ENCODE results near the gene GABPB1.
"Not testable (repeated sequence)": the region's sequence is repeated elsewhere in the genome, so short reads cannot be mapped to it uniquely, and the experiment has no call there.

GABPB1 gene

DNA sequence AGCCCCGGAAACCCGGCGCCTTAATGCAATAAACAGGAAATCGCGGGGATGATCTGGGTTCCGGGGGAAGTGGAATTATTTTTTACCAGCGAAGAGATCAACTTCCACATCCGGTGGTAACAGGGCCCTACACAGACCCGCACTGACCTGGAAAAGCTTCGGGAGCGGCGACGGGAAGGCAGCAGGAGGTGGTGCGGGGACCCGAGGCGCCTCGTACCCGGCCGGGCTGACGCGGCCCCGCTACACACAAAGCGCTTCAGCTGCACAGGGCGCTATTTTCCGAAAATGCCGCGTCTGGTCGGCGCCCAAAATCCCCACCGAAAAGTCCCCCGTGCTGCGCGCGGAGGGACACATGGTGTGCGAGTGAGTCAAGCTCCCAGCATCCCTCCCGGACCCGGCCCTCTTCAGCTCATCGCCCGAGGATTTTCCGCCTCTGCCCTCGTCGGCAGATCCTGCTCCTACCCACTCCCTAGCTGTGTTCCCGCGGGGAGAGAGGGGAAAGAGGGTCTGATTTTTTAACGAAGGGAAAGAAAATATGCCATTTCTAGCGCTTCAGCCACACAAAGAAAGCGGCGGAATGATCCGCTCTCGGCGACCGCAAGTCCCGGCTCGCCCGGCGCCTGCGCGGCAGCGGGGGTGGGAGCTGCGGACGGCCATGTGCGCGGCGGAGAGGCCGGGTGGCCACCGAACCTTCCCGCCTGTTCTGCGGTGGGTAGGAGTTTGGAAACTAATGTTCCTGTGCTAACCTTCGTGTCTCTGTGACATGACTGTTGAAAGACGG lies at the start of gene GABPB1:
GABPB1 (minus strand) TSS at position 361 of the 781 bp plus-strand sequence. CDS start 45,400 bp downstream, outside the sequence.
- H3K36me3 ChIP-seq (ENCODE audit: insufficient read depth, low read length), result 0 out of 2 replicates have a peak, but pooled peaks cover 1% of the 10 kb centered on the region
- H4K20me1 ChIP-seq (ENCODE audit: insufficient read depth, low read length, poor library complexity, severe bottlenecking), result peaks cover 49% of the 10 kb centered on the region
- peaks cover 42% of the 10 kb centered on the region for H3K4me1 ChIP-seq (ENCODE audit: insufficient read depth, low read length, poor library complexity, severe bottlenecking)
- H3K4me2 ChIP-seq (ENCODE audit: low read depth, low read length, poor library complexity, severe bottlenecking), result peak within 1 kb of the TSS; percentile 96
- no peaks in the 10 kb centered on the region for H3K9me3 ChIP-seq (ENCODE audit: insufficient read depth, low read depth, low read length)
- H3F3A ChIP-seq (ENCODE audit: low read depth), result no peaks in the 10 kb centered on the region
- peaks cover 13% of the 10 kb centered on the region for H3K27me3 ChIP-seq (ENCODE audit: insufficient read depth, low read length, poor library complexity, severe bottlenecking)
- H3K4me3 ChIP-seq (ENCODE audit: low read length, poor library complexity, severe bottlenecking), result peak within 1 kb of the TSS; percentile 84
- H3K9me2 ChIP-seq (replicated peaks; ENCODE audit: low read depth, low read length), result no peaks in the 10 kb centered on the region
- peak within 1 kb of the TSS; percentile 94 for H3K9ac ChIP-seq (ENCODE audit: low read depth, low read length, poor library complexity, severe bottlenecking)
- no peak for TF ChIP-seq EZH2phosphoT487 (IDR thresholded peaks at IDR 0.05; ENCODE audit: borderline replicate concordance)
- TF ChIP-seq, protein P1, sequence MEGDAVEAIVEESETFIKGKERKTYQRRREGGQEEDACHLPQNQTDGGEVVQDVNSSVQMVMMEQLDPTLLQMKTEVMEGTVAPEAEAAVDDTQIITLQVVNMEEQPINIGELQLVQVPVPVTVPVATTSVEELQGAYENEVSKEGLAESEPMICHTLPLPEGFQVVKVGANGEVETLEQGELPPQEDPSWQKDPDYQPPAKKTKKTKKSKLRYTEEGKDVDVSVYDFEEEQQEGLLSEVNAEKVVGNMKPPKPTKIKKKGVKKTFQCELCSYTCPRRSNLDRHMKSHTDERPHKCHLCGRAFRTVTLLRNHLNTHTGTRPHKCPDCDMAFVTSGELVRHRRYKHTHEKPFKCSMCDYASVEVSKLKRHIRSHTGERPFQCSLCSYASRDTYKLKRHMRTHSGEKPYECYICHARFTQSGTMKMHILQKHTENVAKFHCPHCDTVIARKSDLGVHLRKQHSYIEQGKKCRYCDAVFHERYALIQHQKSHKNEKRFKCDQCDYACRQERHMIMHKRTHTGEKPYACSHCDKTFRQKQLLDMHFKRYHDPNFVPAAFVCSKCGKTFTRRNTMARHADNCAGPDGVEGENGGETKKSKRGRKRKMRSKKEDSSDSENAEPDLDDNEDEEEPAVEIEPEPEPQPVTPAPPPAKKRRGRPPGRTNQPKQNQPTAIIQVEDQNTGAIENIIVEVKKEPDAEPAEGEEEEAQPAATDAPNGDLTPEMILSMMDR (conservative IDR thresholded peaks at IDR 0.05; ENCODE audit: low read length), result no peak
- H3K79me2 ChIP-seq (ENCODE audit: insufficient read depth, low read length), result peaks cover 87% of the 10 kb centered on the region
- H2AFZ ChIP-seq (ENCODE audit: low read length), result peak within 1 kb of the TSS; percentile 92

- not testable (repeated sequence) for H3K79me2 ChIP-seq (ENCODE audit: insufficient read depth, low read length); H3K27me3 ChIP-seq (ENCODE audit: insufficient read depth, low read length, poor library complexity, severe bottlenecking); H4K20me1 ChIP-seq (ENCODE audit: insufficient read depth, low read length, poor library complexity, severe bottlenecking); H3K9me3 ChIP-seq (ENCODE audit: insufficient read depth, low read depth, low read length); H3K9ac ChIP-seq (ENCODE audit: low read depth, low read length, poor library complexity, severe bottlenecking); H3K36me3 ChIP-seq (ENCODE audit: insufficient read depth, low read length); H3K4me3 ChIP-seq (ENCODE audit: low read length, poor library complexity, severe bottlenecking); H3K4me1 ChIP-seq (ENCODE audit: insufficient read depth, low read length, poor library complexity, severe bottlenecking); H3F3A ChIP-seq (ENCODE audit: low read depth); H3K9me2 ChIP-seq (replicated peaks; ENCODE audit: low read depth, low read length); H3K4me2 ChIP-seq (ENCODE audit: low read depth, low read length, poor library complexity, severe bottlenecking)
- H2AFZ ChIP-seq (ENCODE audit: low read length), result peak overlapping the region; percentile 80
Measured at GRCh38 chr15:50391561-50391960, 36.6 kb upstream of the GABPB1 start.

GRCh38 chr15:50390554-50391264 lies 35.7 kb upstream of the GABPB1 start:
- Histone ChIP-seq H3F3A (ENCODE audit: low read depth) (no peaks in the 10 kb centered on the region), H3K9me2 (replicated peaks; ENCODE audit: low read depth, low read length) (no peaks in the 10 kb centered on the region), H3K36me3 (ENCODE audit: insufficient read depth, low read length) (no peaks in the 10 kb centered on the region), H3K9me3 (ENCODE audit: insufficient read depth, low read depth, low read length) (no peaks in the 10 kb centered on the region), H3K79me2 (ENCODE audit: insufficient read depth, low read length) (no peaks in the 10 kb centered on the region), H3K27me3 (ENCODE audit: insufficient read depth, low read length, poor library complexity, severe bottlenecking) (no peaks in the 10 kb centered on the region), H2AFZ (ENCODE audit: low read length) (peak overlapping the region; percentile 80), H3K4me1 (ENCODE audit: insufficient read depth, low read length, poor library complexity, severe bottlenecking) (peaks cover 7% of the 10 kb centered on the region), H3K4me2 (ENCODE audit: low read depth, low read length, poor library complexity, severe bottlenecking) (peak overlapping the region; percentile 25), H4K20me1 (ENCODE audit: insufficient read depth, low read length, poor library complexity, severe bottlenecking) (no peaks in the 10 kb centered on the region), H3K4me3 (ENCODE audit: low read length, poor library complexity, severe bottlenecking) (no peak overlapping the region), H3K9ac (ENCODE audit: low read depth, low read length, poor library complexity, severe bottlenecking) (peak overlapping the region; percentile 22)
- TF ChIP-seq, protein P1 (conservative IDR thresholded peaks at IDR 0.05; ENCODE audit: low read length), result no peak
- TF ChIP-seq EZH2phosphoT487 (IDR thresholded peaks at IDR 0.05; ENCODE audit: borderline replicate concordance), result no peak

GRCh38 chr15:50382408-50382807 lies 27.4 kb upstream of the GABPB1 start:
- H3K9ac ChIP-seq (ENCODE audit: low read depth, low read length, poor library complexity, severe bottlenecking); H3K27me3 ChIP-seq (ENCODE audit: insufficient read depth, low read length, poor library complexity, severe bottlenecking); H3K4me3 ChIP-seq (ENCODE audit: low read length, poor library complexity, severe bottlenecking); H2AFZ ChIP-seq (ENCODE audit: low read length); H3K79me2 ChIP-seq (ENCODE audit: insufficient read depth, low read length); H3K36me3 ChIP-seq (ENCODE audit: insufficient read depth, low read length); H3F3A ChIP-seq (ENCODE audit: low read depth); H3K4me1 ChIP-seq (ENCODE audit: insufficient read depth, low read length, poor library complexity, severe bottlenecking); H3K9me3 ChIP-seq (ENCODE audit: insufficient read depth, low read depth, low read length); H3K4me2 ChIP-seq (ENCODE audit: low read depth, low read length, poor library complexity, severe bottlenecking); H3K9me2 ChIP-seq (replicated peaks; ENCODE audit: low read depth, low read length); H4K20me1 ChIP-seq (ENCODE audit: insufficient read depth, low read length, poor library complexity, severe bottlenecking): not testable (repeated sequence)

Data from Loucy (cell line).